WI38 (cell line): Measurements from ENCODE around the gene NIPBL.

Experiments used
- H3K4me3 ChIP-seq: 2 replicates; pipeline ENCODE4 v1.5.1; 2011; ENCODE audit warnings: low read depth, mild to moderate bottlenecking, control low read depth, low read length
- TF ChIP-seq, protein P1 (sequence below): IDR thresholded peaks from 2 replicates; pipeline ENCODE4 v1.5.1; 2012; ENCODE audit warnings: low read depth, mild to moderate bottlenecking, control low read depth, low read length

Gene NIPBL

DNA sequence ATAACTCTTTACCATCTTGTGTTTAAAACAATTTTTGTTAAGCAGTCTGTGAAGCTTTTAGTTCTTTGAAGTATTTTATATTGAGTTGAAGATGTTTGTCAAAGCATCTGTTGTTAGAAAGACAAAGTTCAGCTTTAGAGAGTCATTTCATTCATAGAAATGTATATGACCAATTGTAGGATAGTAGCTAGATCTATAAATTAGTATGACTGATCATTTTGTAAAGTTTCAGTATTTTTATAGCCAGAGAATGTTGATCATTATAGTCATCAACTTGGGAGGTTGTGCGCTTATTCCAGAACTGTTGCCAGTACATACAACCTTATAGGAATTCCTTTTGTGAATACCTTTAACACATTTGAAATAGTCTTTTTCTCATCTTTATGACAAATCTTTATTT lies 5.2 kb downstream of the NIPBL start:
- TF ChIP-seq, protein P1, sequence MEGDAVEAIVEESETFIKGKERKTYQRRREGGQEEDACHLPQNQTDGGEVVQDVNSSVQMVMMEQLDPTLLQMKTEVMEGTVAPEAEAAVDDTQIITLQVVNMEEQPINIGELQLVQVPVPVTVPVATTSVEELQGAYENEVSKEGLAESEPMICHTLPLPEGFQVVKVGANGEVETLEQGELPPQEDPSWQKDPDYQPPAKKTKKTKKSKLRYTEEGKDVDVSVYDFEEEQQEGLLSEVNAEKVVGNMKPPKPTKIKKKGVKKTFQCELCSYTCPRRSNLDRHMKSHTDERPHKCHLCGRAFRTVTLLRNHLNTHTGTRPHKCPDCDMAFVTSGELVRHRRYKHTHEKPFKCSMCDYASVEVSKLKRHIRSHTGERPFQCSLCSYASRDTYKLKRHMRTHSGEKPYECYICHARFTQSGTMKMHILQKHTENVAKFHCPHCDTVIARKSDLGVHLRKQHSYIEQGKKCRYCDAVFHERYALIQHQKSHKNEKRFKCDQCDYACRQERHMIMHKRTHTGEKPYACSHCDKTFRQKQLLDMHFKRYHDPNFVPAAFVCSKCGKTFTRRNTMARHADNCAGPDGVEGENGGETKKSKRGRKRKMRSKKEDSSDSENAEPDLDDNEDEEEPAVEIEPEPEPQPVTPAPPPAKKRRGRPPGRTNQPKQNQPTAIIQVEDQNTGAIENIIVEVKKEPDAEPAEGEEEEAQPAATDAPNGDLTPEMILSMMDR, result no peak
- H3K4me3 ChIP-seq, result no peak overlapping the region

DNA sequence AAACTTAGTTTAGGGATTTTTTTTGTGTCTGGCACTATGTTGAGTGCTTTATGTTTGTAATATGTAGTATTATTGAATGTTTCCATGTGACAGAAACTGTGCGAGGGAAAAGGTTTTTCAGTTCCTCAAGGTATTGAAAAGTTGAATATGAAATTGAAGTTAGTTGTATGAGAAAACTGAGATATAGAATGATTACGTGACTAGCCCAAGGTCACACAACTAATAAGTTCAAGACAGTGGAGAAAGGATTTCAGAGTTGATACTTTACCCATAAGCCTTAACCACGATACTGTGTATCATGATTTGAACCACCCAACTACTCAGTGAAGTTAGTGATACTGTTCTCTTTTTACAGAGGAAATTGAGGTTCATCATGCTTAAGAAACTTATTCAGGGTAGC lies 5.7 kb downstream of the NIPBL start:
- TF ChIP-seq, protein P1, result no peak
- no peak overlapping the region for H3K4me3 ChIP-seq

DNA sequence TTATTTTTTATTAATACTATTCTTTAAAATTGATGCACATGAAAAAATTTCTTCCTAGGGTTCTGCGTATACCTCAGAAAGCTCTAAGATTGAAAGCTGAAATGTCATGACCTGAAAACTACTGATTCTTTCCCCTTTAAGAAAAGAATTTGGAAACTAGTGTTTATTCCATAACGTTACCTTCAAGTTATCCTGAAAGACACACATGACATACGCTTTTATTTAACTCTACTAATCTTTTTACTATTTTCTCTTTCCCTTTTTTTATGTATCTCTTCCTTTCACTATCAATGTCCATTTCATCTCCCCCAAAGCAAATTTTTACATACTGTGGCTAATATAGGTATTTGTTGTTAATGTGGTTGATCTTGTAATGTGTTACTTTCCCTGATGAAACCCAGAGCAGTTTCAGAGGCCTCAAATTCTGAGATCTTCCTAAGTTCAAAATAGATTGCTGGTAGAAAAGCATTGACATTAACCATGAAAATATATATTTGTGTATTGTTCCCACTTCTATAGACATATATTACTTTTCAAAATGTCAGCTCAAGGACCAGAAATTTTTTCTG lies 7.4 kb downstream of the NIPBL start:
- TF ChIP-seq, protein P1, result no peak
- no peak overlapping the region for H3K4me3 ChIP-seq

DNA sequence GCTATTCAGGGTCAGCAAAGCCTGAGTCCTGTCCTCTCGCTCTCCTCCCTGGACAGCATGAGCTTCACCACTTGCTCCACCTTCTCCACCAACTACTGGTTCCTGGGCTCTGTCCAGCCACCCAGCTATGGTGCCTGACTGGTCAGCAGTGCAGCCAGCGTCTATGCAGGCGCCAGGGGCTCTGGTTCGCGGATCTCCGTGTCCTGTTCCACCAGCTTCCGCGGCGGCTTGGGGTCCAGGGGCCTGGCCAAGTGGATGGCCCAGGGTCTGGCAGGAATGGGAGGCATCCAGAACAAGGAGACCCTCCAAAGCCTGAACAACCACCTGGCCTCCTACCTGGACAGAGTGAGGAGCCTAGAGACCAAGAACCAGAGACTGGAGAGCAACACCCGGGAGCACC lies 8.6 kb downstream of the NIPBL start:
- H3K4me3 ChIP-seq, result no peak overlapping the region
- TF ChIP-seq, protein P1, result no peak

DNA sequence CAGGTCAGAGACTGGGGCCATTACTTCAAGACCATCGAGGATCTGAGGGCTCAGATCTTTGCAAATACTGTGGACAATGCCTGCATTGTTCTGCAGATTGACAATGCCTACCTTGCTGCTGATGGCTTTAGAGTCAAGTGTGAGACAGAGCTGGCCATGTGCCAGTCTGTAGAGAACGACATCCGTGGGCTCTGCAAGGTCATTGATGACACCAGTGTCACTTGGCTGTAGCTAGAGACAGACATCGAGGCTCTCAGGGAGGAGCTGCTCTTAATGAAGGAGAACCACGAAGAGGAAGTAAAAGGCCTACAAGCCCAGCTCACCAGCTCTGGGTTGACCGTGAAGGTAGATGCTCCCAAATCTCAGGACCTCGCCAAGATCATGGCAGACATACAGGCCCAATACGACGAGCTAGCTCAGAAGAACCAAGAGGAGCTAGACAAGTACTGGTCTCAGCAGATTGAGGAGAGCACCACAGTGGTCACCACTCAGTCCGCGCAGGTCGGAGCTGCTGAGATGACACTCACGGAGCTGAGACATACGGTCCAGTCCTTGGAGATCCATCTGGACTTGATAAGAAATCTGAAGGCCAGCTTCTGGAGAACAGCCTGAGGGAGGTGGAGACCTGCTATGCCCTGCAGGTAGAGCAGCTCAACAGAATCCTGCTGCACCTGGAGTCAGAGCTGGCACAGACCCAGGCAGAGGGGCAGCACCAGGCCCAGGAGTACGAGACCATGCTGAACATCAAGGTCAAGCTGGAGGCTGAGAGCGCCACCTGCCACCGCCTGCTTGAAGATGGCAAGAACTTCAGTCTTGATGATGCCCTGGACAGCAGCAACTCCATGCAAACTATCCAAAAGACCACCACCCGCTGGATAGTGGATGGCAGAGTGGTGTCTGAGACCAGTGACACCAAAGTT lies 9.3 kb downstream of the NIPBL start:
- H3K4me3 ChIP-seq, result no peak overlapping the region
- TF ChIP-seq, protein P1, result no peak

DNA sequence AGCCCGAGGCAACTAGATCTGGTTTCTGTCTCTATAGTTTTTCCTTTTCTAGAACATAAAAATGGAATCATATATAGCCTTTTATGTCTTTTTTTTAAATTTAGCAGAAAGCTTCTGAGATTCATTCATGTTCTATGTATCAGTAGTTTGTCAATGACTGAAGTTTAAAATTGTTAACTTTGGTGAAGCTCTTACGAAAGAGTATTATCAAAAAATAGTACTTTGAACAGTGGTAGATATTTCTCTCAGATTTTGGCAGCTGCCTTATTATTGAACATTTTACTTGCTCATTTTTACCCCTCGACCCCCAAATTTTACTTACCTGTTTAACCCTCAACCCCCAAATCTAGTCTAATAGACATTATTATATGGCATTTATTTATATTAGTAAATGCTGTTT lies 10.2 kb downstream of the NIPBL start:
- H3K4me3 ChIP-seq, result no peak overlapping the region
- TF ChIP-seq, protein P1, result no peak

DNA sequence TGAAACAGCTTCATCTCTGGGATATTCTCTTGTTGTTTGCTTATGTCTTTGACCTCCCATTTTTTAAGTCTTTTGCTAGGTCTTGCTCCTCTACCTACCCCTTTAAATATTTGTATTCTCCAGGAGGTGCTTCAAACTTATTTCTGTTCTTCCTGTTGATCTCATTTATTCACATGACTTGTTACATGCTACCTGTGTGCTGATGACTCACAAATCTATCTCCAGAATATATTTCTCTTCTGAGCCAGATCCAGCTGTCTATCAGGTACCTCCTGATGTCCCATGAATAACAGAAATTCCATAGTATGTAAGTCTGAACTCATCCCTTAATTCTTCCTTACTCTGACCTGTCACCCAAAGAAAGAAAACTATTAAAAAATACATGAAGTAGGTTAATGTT lies 11.0 kb downstream of the NIPBL start:
- no peak overlapping the region for H3K4me3 ChIP-seq
- TF ChIP-seq, protein P1, result no peak
